HCT116 (cell line): ENCODE measurements around the gene TRPM8.

Source experiments
- CEBPB ChIP-seq: IDR thresholded peaks from 2 replicates; pipeline ENCODE4 v1.6.1; 2012; ENCODE audit warnings: low read depth
- EZH2 ChIP-seq: fragments of 200-600 bp; sonication (generic); IDR thresholded peaks from 2 replicates; pipeline ENCODE4 v1.6.1; 2017; ENCODE audit warnings: antibody characterized with exemption, mixed run types
- FOSL1 ChIP-seq: IDR thresholded peaks from 2 replicates; pipeline ENCODE4 v1.6.1; 2012; ENCODE audit warnings: low read depth
- POLR2A ChIP-seq: IDR thresholded peaks from 2 replicates; pipeline ENCODE4 v1.7.0; 2011; ENCODE audit warnings: borderline replicate concordance; ENCODE audit not compliant: insufficient read depth, insufficient read length; ENCODE audit errors: extremely low read depth
- RAD21 ChIP-seq: IDR thresholded peaks from 2 replicates; pipeline ENCODE4 v1.6.1; 2012; ENCODE audit warnings: low read depth, mild to moderate bottlenecking
- SP1 ChIP-seq: IDR thresholded peaks from 2 replicates; pipeline ENCODE4 v1.6.1; 2012; ENCODE audit warnings: low read depth
- YY1 ChIP-seq: IDR thresholded peaks from 2 replicates; pipeline ENCODE4 v1.6.1; 2011; ENCODE audit warnings: low read length, low read depth, moderate library complexity, mild to moderate bottlenecking; ENCODE audit not compliant: insufficient replicate concordance; ENCODE audit errors: extremely low read depth
- ZNF274 ChIP-seq: fragments of 200-500 bp; sonication (Bioruptor generic); IDR thresholded peaks from 2 replicates; pipeline ENCODE4 v1.6.1; 2014; ENCODE audit warnings: mild to moderate bottlenecking, low read depth, low read length, inconsistent platforms
- TF ChIP-seq, protein P1 (sequence below), 3 experiments: fragments of 200-600 bp in 1 of 3; sonication (generic) in 1 of 3; IDR thresholded peaks in 2 of 3; conservative IDR thresholded peaks in 1 of 3; 2 replicates each; pipeline ENCODE4 v1.5.1; 2012 to 2017; ENCODE audit warnings: low read depth in 2 of 3, low read length in 2 of 3, antibody characterized with exemption in 1 of 3, borderline replicate concordance in 1 of 3, control low read depth in 1 of 3, mild to moderate bottlenecking in 1 of 3, mixed read lengths in 1 of 3, mixed run types in 1 of 3, moderate library complexity in 1 of 3; ENCODE audit not compliant: insufficient read depth in 1 of 3
- TF ChIP-seq, protein P2 (sequence below): IDR thresholded peaks from 2 replicates; pipeline ENCODE4 v1.6.1; 2012

DNA sequence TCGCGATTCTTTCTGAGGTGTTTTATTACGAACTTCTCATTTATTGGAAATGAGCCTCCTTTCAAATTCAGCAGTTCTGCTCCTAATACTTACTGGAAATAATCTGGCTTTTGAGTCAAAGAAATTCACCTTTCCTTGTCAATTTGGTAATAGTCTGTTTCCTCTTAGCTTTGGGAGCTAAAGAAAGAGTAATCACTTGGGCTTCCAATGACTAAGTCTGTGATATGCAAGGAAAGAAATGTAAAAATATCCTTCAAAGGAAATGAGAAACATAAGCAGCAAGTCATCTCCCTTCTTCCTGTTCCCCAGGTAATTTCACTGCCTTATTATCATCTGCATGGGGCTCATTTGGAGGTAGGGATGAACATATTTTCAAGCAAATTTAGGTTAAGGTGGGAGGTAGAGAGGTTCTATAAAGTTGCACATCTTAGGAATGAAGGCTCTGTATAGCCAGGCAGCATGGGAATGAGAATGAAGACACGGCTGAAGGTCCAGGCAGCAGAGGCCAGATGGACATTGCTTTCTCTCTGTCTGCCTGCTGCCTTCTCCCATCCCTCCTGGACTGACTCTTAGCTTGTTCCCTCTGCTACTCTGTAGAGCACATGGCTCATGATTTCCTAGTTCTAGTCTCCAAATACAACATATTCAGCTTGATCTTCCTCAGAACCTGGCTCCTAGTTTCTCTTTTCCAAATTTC, 134.3 kb downstream of the TRPM8 start:
- TF ChIP-seq, protein P1, sequence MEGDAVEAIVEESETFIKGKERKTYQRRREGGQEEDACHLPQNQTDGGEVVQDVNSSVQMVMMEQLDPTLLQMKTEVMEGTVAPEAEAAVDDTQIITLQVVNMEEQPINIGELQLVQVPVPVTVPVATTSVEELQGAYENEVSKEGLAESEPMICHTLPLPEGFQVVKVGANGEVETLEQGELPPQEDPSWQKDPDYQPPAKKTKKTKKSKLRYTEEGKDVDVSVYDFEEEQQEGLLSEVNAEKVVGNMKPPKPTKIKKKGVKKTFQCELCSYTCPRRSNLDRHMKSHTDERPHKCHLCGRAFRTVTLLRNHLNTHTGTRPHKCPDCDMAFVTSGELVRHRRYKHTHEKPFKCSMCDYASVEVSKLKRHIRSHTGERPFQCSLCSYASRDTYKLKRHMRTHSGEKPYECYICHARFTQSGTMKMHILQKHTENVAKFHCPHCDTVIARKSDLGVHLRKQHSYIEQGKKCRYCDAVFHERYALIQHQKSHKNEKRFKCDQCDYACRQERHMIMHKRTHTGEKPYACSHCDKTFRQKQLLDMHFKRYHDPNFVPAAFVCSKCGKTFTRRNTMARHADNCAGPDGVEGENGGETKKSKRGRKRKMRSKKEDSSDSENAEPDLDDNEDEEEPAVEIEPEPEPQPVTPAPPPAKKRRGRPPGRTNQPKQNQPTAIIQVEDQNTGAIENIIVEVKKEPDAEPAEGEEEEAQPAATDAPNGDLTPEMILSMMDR (IDR thresholded peaks at IDR 0.05 in 2 of 3, conservative IDR thresholded peaks at IDR 0.05 in 1 of 3; ENCODE audit: borderline replicate concordance in 1 of 3, insufficient read depth in 1 of 3, low read depth in 2 of 3, low read length in 2 of 3): no peak
- TF ChIP-seq, protein P2, sequence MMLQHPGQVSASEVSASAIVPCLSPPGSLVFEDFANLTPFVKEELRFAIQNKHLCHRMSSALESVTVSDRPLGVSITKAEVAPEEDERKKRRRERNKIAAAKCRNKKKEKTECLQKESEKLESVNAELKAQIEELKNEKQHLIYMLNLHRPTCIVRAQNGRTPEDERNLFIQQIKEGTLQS: no peak
- no peak for TF ChIP-seq EZH2
- TF ChIP-seq YY1: no peak
- no peak for TF ChIP-seq SP1
- no peak for TF ChIP-seq RAD21
- no peak for TF ChIP-seq POLR2A
- TF ChIP-seq ZNF274: no peak
- TF ChIP-seq CEBPB: no peak
- TF ChIP-seq FOSL1: no peak
